SH-SY5Y (cell line): ENCODE results near the gene CYP51A1.

Experiments
- GATA2 ChIP-seq: IDR thresholded peaks from 2 replicates; pipeline ENCODE4 v1.6.1; 2011; ENCODE audit warnings: mild to moderate bottlenecking, low read depth, low read length
- GATA3 ChIP-seq: IDR thresholded peaks from 2 replicates; pipeline ENCODE4 v1.6.1; 2011; ENCODE audit warnings: low read depth, mild to moderate bottlenecking, low read length, moderate library complexity

The CYP51A1 gene

GRCh38 chr7:92134271-92135051, at the start of gene CYP51A1:
Gene CYP51A1 (minus strand): TSS chr7:92134477. CDS start chr7:92134364, 113 bp downstream.
- TF ChIP-seq GATA2 (no peak), GATA3 (no peak)

DNA sequence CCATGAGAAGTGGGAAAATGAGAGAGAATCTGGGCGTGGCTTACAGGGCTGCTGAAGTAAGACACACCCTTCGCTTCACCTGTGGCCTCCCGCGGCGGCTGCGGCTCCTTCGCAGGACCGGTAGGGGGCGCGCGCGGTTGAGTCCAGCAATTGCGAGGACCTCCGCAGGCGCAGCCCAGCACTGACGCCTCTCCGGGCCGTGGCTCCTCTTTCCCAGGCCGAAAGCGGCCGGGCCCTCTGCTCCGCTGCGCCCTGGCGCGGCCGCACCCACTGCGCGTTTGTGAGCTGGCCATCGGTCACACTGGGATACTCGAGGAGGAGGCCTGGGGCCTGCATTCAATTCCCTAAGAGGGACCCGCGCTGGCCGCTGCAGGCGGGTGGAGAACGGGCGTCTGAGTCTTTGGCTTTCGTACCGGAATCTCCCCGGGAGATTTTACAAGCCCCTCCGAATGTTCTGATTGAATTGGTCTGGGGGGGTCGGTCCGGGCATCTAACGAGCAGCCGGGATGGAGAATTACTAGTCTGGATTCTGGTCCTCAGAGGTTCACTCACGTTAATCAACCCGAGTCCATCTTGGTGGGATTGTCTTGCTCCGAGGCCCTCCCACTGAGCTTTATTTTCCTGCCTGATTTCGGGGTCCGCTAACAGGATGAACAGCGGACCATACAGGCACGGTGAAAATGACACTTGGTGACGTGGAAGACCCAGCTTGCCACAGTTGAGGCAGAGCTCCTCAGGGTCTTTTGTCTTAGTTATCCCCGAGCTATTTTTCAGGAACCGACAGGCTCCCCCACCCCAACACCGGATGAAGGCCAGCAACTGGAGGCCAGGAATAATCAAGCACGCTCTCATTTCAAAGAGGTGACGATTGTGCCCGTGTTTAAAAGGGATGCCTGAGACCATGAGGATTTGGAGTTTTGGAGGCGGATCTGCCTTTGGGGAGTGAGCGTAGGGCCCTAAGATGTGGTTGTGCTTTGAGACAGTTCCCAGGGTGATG, 44.9 kb upstream of the CYP51A1 start, which contains the start of gene LRRD1:
LRRD1 (minus strand) TSS at position 215 of the 997 bp plus-strand sequence. CDS start 13,940 bp downstream, outside the sequence.
- TF ChIP-seq GATA3 (no peak), GATA2 (no peak; the same call in 1 of the 2 replicates)

- TF ChIP-seq GATA3 (no peak), GATA2 (no peak)
Measured at GRCh38 chr7:92177362-92177761, 43.1 kb upstream of the CYP51A1 start.

DNA sequence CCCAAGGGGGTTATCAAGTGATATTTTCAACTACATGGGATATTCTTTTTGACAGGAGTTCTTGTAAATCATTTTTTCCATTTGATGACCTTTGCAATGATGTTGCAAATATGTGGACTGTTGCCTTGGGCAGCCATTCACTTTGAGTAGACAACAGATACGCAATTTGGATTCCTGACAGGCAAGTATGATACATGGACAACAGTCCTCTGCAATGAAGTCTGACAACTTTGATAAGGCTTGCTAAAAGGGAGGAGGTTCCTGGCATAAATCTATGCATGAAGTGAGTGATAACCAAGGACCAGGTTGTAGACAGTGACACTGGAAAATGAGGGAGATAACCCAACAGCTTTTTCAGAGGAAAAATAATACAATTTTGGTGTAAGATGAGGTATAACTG, 27.0 kb upstream of the CYP51A1 start:
- TF ChIP-seq GATA2 (no peak), GATA3 (no peak)

DNA sequence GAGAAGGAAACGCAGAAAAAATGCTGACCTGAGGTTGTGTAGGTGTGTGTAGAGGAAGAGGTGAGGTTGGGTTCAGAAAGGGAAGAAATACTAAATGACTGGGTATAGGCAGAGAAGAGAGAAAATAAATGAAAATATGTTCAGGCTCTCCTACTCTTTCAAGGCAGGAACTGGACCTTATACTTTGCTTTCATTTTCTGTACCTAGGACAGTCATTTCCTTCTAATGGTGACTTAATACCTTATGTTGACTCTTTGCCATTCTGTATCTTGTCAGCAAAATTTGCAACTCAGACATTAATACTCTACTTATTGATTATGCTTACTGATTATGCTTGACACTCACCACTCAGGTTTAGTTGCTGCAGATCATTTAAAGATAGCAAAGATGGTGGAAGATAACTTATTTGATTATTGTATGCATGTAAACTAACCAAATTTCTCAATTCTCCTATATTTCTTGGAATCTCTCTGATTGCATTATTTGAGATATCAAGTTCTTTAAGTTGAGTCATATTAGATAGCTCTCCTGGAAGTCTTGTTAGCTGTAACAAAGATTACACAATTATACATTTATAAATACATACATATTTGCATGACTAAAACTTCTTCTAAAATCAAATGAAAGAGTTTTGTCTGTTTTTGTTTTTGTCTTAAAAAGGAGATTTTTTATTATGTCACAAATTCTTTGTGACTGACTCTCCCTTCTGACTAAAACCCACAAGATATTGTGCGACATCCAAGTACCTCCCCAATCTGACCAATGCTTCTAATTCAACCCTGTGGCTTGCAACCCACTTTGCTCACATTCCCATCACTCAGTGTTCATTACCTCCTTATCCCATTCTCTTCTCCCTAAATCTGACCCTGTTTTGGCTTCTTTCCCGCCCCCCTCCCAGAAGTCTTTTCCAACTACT, 24.6 kb upstream of the CYP51A1 start:
- TF ChIP-seq GATA3 (no peak), GATA2 (no peak)

DNA sequence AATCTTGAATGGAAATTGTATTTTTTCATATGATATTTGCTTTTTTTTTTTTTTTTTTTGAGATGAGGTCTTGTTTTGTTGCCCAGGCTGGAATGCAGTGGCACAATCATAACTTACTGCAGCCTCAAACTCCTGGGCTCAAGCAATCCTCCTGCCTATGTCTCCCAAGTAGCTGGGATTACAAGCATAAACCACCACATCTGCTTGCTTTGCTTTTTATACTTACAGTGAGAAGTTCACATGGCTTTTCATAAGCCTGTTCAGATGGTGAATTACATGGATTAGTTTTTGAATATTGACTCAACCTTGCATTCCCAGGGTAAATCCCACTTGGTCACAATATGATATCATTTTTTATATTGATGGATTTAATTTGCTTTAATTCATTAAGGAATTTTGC, 22.7 kb upstream of the CYP51A1 start:
- TF ChIP-seq GATA2 (no peak), GATA3 (no peak)

DNA sequence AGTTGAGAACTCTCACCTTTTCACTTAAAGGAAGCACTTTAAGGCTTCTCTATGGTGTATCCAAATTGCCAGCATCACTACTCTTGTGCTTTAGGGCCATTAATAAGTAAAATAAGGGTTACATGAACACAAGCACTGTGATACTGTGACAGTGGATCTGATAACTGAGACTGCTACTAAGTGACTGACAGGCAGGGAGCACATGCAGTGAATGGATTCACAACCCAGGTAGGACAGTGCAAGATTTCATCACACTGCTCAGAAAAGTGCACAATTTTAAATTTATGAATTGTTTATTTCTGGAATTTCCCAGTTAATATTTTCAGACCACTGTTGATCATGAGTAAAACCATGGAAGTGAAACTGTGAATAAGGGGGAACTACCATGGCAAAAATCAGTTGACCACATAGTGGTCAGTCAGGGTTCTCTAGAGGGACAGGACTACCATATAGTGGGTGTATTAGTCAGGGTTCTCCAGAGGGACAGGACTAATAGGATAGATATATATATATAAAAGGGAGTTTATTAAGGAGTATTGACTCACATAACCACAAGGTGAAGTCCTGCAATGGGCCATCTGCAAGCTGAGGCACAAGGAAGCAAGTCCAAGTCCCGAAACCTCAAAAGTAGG, 20.9 kb upstream of the CYP51A1 start:
- no peak for TF ChIP-seq GATA2
- no peak for TF ChIP-seq GATA3

DNA sequence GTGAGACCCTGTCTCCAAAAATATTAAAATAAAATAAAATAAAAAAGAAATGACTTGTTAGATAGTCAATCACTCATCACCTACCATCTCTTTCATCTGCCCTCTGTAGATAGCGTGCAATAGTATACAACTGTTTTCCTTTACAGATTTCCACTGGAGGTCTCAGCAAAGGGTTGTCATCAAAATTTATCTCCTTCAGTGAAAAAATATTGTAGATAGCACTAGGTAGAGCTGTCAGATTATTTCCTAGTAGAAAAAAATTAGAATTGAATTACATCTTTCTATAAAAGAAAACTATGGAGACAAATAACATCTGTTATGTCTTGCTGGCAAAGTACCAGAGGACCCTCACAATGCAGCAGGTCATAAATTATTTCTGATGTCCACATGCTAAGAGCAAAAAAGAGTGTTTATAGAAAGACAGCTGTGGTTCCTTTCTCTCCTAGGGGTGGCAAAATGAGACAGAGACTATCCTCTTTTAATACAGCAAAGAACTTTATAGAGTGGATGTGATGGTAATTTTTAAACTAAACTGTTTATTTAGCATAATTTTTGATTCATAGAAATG, 16.3 kb upstream of the CYP51A1 start:
- no peak for TF ChIP-seq GATA2
- no peak for TF ChIP-seq GATA3

DNA sequence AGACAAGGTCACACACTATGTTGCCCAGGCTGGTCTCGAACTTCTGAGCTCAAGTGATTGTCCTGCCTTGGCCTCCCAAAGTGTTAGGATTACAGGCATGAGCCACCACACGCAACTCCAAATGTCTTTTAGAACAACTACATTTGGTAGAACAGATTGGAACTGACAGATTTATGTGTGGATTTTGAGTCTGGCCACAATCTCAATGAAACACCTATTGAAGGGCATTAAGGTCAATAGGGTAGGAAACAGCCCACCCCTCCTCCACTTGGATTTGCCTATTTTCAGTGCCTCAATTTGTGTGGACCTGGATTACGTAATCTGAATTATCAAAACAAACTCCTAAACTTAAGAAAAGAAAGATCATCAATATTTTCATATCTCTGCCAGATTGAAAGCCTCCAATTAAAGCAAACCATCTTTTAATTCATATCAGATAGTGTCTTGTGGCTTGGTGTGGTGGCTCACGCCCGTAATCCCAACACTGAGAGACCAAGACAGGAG, 15.5 kb upstream of the CYP51A1 start:
- TF ChIP-seq GATA3 (no peak), GATA2 (no peak)

DNA sequence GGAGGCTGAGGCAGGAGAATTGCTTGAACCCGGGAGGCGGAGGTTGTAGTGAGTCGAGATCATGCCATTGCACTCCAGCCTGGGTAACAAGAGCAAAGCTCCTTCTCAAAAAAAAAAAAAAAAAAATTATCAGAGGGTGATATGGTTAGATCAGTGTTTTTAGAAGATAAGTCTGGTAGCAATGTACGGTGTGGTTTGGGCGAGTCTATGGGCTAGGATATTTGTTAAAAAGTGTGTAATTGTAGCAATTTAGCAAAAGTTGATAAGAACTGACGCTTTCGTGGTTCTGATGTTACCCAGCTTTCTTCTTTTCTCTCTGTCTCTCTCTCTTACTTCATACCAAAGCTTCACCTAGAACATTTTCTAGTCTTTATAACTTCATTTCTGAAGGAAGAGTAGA, 6.9 kb upstream of the CYP51A1 start:
- TF ChIP-seq GATA2: no peak
- no peak for TF ChIP-seq GATA3

DNA sequence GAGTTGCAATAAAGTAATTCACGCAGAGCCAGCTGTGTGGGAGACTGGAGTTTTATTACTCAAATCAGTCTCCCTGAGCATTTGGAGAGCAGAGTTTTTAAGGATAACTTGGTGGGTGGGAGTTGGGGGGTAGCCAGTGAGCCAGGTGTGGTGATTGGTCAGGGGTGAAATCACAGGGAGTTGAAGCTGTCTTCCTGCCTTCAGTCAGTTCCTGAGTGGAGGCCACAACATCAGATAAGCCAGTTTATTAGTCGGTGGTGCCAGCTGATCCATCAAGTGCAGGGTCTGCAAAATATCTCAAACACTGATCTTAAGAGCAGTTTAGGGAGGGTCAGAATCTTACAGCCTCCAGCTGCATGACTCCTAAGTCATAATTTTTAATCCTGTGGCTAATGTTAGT, 3.3 kb upstream of the CYP51A1 start:
- TF ChIP-seq GATA2 (peak; percentile 54), GATA3 (no peak)

GRCh38 chr7:92135052-92135889, 994 bp upstream of the CYP51A1 start:
- TF ChIP-seq GATA3 (no peak), GATA2 (no peak)
